Activated CD4-positive, alpha-beta T cell treated with anti-CD3 and anti-CD28 coated beads, Interleukin-2, amount 10 ng/mL, durations not matched to agents 24 days and 14 days (primary cell): ENCODE data around the gene TMEM190. TPM values are rescaled to one million over a fixed set of nuclear protein-coding genes. Genes with fewer than 3 reads are reported as not detected.
"Not testable (repeated sequence)": the region's sequence is repeated elsewhere in the genome, so short reads cannot be mapped to it uniquely, and the experiment has no call there.

Experiments used
- DNase-seq: peaks from one replicate; pipeline ENCODE4 v3.0.0; 2022
- H3K27ac Mint-ChIP-seq: one replicate; pipeline ENCODE4 v1.8.0; 2022; ENCODE audit warnings: mild to moderate bottlenecking, mixed read lengths
- H3K27me3 Mint-ChIP-seq: one replicate; pipeline ENCODE4 v1.8.0; 2022; ENCODE audit warnings: mixed read lengths
- H3K36me3 Mint-ChIP-seq: one replicate; pipeline ENCODE4 v1.8.0; 2022; ENCODE audit warnings: low read depth, mild to moderate bottlenecking, mixed read lengths
- H3K4me1 Mint-ChIP-seq: one replicate; pipeline ENCODE4 v1.8.0; 2021; ENCODE audit warnings: mixed read lengths
- H3K4me3 Mint-ChIP-seq: one replicate; pipeline ENCODE4 v1.8.0; 2022; ENCODE audit warnings: mild to moderate bottlenecking, moderate library complexity, mixed read lengths
- H3K9me3 Mint-ChIP-seq: one replicate; pipeline ENCODE4 v1.8.0; 2021; ENCODE audit warnings: mixed read lengths
- intact Hi-C: fragments of 100-400 bp; cut with micrococcal nuclease; formaldehyde crosslinking; loops from one replicate; pipeline ENCODE4 v1.15.1; 2023
- total RNA-seq: library from RNA; stranded (reverse); gene quantifications from 2 replicates; pipeline ENCODE4 v1.2.3, GENCODE V29; 2022

TMEM190 gene
- total RNA-seq: not detected in 2 replicates

GRCh38 chr19:55376241-55376933 lies at the start of gene TMEM190:
Gene TMEM190 (plus strand): TSS chr19:55376826. CDS start chr19:55376854, 28 bp downstream.
- no peaks in the 10 kb centered on the region for H3K9me3 Mint-ChIP-seq
- H3K4me1 Mint-ChIP-seq: no peaks in the 10 kb centered on the region
- peaks cover 3% of the 10 kb centered on the region for H3K36me3 Mint-ChIP-seq
- intact Hi-C loops: no loop called here
- H3K27me3 Mint-ChIP-seq: peaks cover 21% of the 10 kb centered on the region
- DNase-seq: no peak
- no peak within 1 kb of the TSS for H3K27ac Mint-ChIP-seq
- no peak within 1 kb of the TSS for H3K4me3 Mint-ChIP-seq

- H3K4me3 Mint-ChIP-seq, H3K9me3 Mint-ChIP-seq, intact Hi-C loops, H3K4me1 Mint-ChIP-seq, DNase-seq, H3K36me3 Mint-ChIP-seq, H3K27me3 Mint-ChIP-seq: not testable (repeated sequence)
- H3K27ac Mint-ChIP-seq: peak overlapping the region; percentile 25
These were observed 47.8 kb upstream of the TMEM190 start for GRCh38 chr19:55328774-55329318.

GRCh38 chr19:55329791-55330190 lies 46.8 kb upstream of the TMEM190 start:
- not testable (repeated sequence) for H3K4me3 Mint-ChIP-seq, H3K4me1 Mint-ChIP-seq, H3K9me3 Mint-ChIP-seq, H3K27me3 Mint-ChIP-seq, H3K27ac Mint-ChIP-seq, H3K36me3 Mint-ChIP-seq, DNase-seq
- intact Hi-C loops: loop anchor here (10.0 kb wide), 1 partner anchor 795 kb away; the partner anchor contains the start of gene ZNF787

- H3K4me3 Mint-ChIP-seq: no peak overlapping the region
- H3K27ac Mint-ChIP-seq: no peak overlapping the region
- intact Hi-C loops: loop anchor here (10.0 kb wide), 1 partner anchor 791 kb away; the partner anchor contains the start of gene ZNF787
- no peaks in the 10 kb centered on the region for H3K36me3 Mint-ChIP-seq
- H3K4me1 Mint-ChIP-seq: peaks cover 6% of the 10 kb centered on the region
- no peaks in the 10 kb centered on the region for H3K9me3 Mint-ChIP-seq
- no peak for DNase-seq
- peaks cover 12% of the 10 kb centered on the region for H3K27me3 Mint-ChIP-seq
These were observed 42.8 kb upstream of the TMEM190 start for GRCh38 chr19:55333870-55334269.

GRCh38 chr19:55336101-55336500 lies 40.5 kb upstream of the TMEM190 start:
- peaks cover 12% of the 10 kb centered on the region for H3K4me1 Mint-ChIP-seq
- intact Hi-C loops: loop anchor here (10.0 kb wide), 1 partner anchor 789 kb away; the partner anchor contains the start of gene ZNF787

GRCh38 chr19:55339105-55339888 lies 37.3 kb upstream of the TMEM190 start, which contains the start of gene KMT5C:
Gene KMT5C (plus strand): TSS chr19:55339876. CDS start chr19:55341937, 2,061 bp downstream.
- peaks cover 11% of the 10 kb centered on the region for H3K36me3 Mint-ChIP-seq
- DNase-seq: peak; percentile 100
- H3K4me1 Mint-ChIP-seq: peaks cover 16% of the 10 kb centered on the region
- H3K27ac Mint-ChIP-seq: peak within 1 kb of the TSS; percentile 97
- intact Hi-C loops: loop anchor here (1.0 to 10.0 kb wide), 10 partner anchors 14 to 786 kb away; partner anchors contain the start of genes DNAAF3, FIZ1, HSPBP1 and PPP1R12C
- H3K9me3 Mint-ChIP-seq: no peaks in the 10 kb centered on the region
- peak within 1 kb of the TSS; percentile 91 for H3K4me3 Mint-ChIP-seq
- peaks cover 11% of the 10 kb centered on the region for H3K27me3 Mint-ChIP-seq

More at GRCh38 chr19:55336101-55336500, 40.5 kb upstream of the TMEM190 start:
- no peak for DNase-seq
- peaks cover 2% of the 10 kb centered on the region for H3K36me3 Mint-ChIP-seq
- H3K9me3 Mint-ChIP-seq: no peaks in the 10 kb centered on the region
- no peak overlapping the region for H3K4me3 Mint-ChIP-seq
- H3K27ac Mint-ChIP-seq: no peak overlapping the region
- H3K27me3 Mint-ChIP-seq: peaks cover 11% of the 10 kb centered on the region

GRCh38 chr19:55339889-55340783 lies 36.5 kb upstream of the TMEM190 start:
- intact Hi-C loops: loop anchor here (1.0 to 10.0 kb wide), 10 partner anchors 13 to 785 kb away; partner anchors contain the start of genes DNAAF3, FIZ1, HSPBP1 and PPP1R12C
- peak overlapping the region; percentile 97 for H3K27ac Mint-ChIP-seq
- H3K9me3 Mint-ChIP-seq: no peaks in the 10 kb centered on the region
- H3K27me3 Mint-ChIP-seq: peaks cover 11% of the 10 kb centered on the region
- DNase-seq: peak; percentile 80
- H3K4me1 Mint-ChIP-seq: peaks cover 16% of the 10 kb centered on the region
- H3K36me3 Mint-ChIP-seq: peaks cover 11% of the 10 kb centered on the region
- H3K4me3 Mint-ChIP-seq: peak overlapping the region; percentile 91

- Mint-ChIP-seq H3K27me3 (peaks cover 11% of the 10 kb centered on the region), H3K36me3 (peaks cover 11% of the 10 kb centered on the region), H3K27ac (peak overlapping the region; percentile 94), H3K4me3 (peak overlapping the region; percentile 91), H3K9me3 (no peaks in the 10 kb centered on the region), H3K4me1 (peaks cover 16% of the 10 kb centered on the region)
- peak; percentile 76 for DNase-seq
- intact Hi-C loops: no loop called here
These were observed 35.9 kb upstream of the TMEM190 start for GRCh38 chr19:55340784-55341147.

GRCh38 chr19:55341171-55341588 lies 35.4 kb upstream of the TMEM190 start:
- H3K4me1 Mint-ChIP-seq: peaks cover 16% of the 10 kb centered on the region
- H3K4me3 Mint-ChIP-seq: peak overlapping the region; percentile 91

GRCh38 chr19:55341595-55342531 lies 34.8 kb upstream of the TMEM190 start:
- intact Hi-C loops: no loop called here
- Mint-ChIP-seq H3K27me3 (peaks cover 5% of the 10 kb centered on the region), H3K4me1 (peaks cover 16% of the 10 kb centered on the region), H3K4me3 (peak overlapping the region; percentile 69), H3K36me3 (peaks cover 11% of the 10 kb centered on the region), H3K9me3 (no peaks in the 10 kb centered on the region), H3K27ac (peak overlapping the region; percentile 42)
- DNase-seq: no peak

More at GRCh38 chr19:55341171-55341588, 35.4 kb upstream of the TMEM190 start:
- Mint-ChIP-seq H3K27me3 (peaks cover 9% of the 10 kb centered on the region), H3K9me3 (no peaks in the 10 kb centered on the region), H3K36me3 (peaks cover 11% of the 10 kb centered on the region), H3K27ac (peak overlapping the region; percentile 94)
- intact Hi-C loops: no loop called here
- peak; percentile 90 for DNase-seq

GRCh38 chr19:55344444-55344843 lies 32.2 kb upstream of the TMEM190 start:
- Mint-ChIP-seq H3K27ac (no peak overlapping the region), H3K9me3 (no peaks in the 10 kb centered on the region), H3K4me1 (peaks cover 8% of the 10 kb centered on the region), H3K27me3 (no peaks in the 10 kb centered on the region), H3K4me3 (no peak overlapping the region), H3K36me3 (peaks cover 13% of the 10 kb centered on the region)
- no peak for DNase-seq
- intact Hi-C loops: no loop called here
